Heart left ventricle (tissue), 16 donors: ENCODE measurements around the gene SEC14L3. TPM values are rescaled to one million over a fixed set of nuclear protein-coding genes. Genes with fewer than 3 reads are reported as not detected.

Experiments
- ATAC-seq, 4 donors: fragments of 200-7000 bp; cut with Tn5 transposase; one replicate each; pipeline ENCODE4 v1.9.1; 2020 to 2022; ENCODE audit warnings: moderate library complexity in 4 of 4, mild to moderate bottlenecking in 3 of 4, moderate number of reproducible peaks in 1 of 4
- DNase-seq, 5 donors: peaks; one replicate each; pipeline ENCODE4 v3.0.0-alpha.2; 2020
- H3K27ac ChIP-seq, 12 donors: fragments of 200-600 bp; sonication (generic) in 4 of 12; one replicate each; pipeline versions ENCODE4 v1.5.0 to v1.8.0; 2016 to 2022; ENCODE audit warnings: mild to moderate bottlenecking in 2 of 12
- H3K27me3 ChIP-seq, 9 donors: fragments of 200-600 bp; sonication (generic) in 2 of 9; one replicate each; pipeline versions ENCODE4 v1.5.1 to v1.8.0; 2016 to 2022; ENCODE audit warnings: mild to moderate bottlenecking in 3 of 9
- H3K36me3 ChIP-seq, 9 donors: fragments of 200-600 bp; sonication (generic) in 2 of 9; one replicate each; pipeline versions ENCODE4 v1.5.0 to v1.8.0; 2018 to 2022; ENCODE audit warnings: mild to moderate bottlenecking in 2 of 9
- H3K4me1 ChIP-seq, 12 donors: fragments of 200-600 bp; sonication (generic) in 4 of 12; one replicate each; pipeline versions ENCODE4 v1.5.0 to v1.8.0; 2016 to 2022; ENCODE audit warnings: mild to moderate bottlenecking in 3 of 12
- H3K4me3 ChIP-seq, 12 donors: fragments of 200-600 bp; sonication (generic) in 4 of 12; one replicate each; pipeline versions ENCODE4 v1.5.0 to v1.8.0; 2017 to 2022; ENCODE audit warnings: mild to moderate bottlenecking in 9 of 12, moderate library complexity in 4 of 12
- H3K9me3 ChIP-seq, 12 donors: fragments of 200-600 bp; sonication (generic) in 4 of 12; one replicate each; pipeline versions ENCODE4 v1.5.0 to v1.8.0; 2016 to 2022; ENCODE audit warnings: mild to moderate bottlenecking in 1 of 12
- CTCF ChIP-seq, 12 donors: fragments of 200-600 bp; sonication (generic) in 4 of 12; IDR thresholded peaks; one replicate each; pipeline versions ENCODE4 v1.5.0 to v1.8.0; 2018 to 2022; ENCODE audit warnings: antibody characterized with exemption in 12 of 12, mild to moderate bottlenecking in 5 of 12
- POLR2A ChIP-seq, 2 donors: fragments of 450-650 bp; IDR thresholded peaks; one replicate each; pipeline ENCODE4 v1.6.1; 2017; ENCODE audit warnings: antibody characterized with exemption in 2 of 2, mild to moderate bottlenecking in 2 of 2, moderate library complexity in 2 of 2
- WGBS, 4 donors: extraction: QIAGEN DNeasy Blood & Tissue Kit in 2 of 4; methylation state at CpG; one replicate each; pipeline versions ENCODE4 v1.1.5 to v1.1.7; 2013 to 2018; 5-methylcytosine and 5-hydroxymethylcytosine counted together
- intact Hi-C, 10 donors: fragments of 100-400 bp; cut with DNase I; formaldehyde crosslinking; loops; one replicate each; pipeline versions ENCODE4 v1.11.1 to v1.14.2; 2022
- polyA plus RNA-seq, 2 donors: library from polyadenylated mRNA; stranded (reverse); fragments of 200-250 nt; gene quantifications; one replicate each; pipeline ENCODE4 v1.2.3, GENCODE V29; 2013
- total RNA-seq, 9 donors: library from RNA; depleted of rRNA in 2 of 9; stranded (reverse); fragments of >200 nt in 2 of 9; fragmentation: NEBNext Ultra II Directional in 3 of 9; extraction: Animal tissue kit (Norgen Biotek cat#: 25700) in 3 of 9; gene quantifications; one replicate each; pipeline versions ENCODE4 v1.1.0 to v1.2.4, GENCODE V29; 2016 to 2023
- donor health status: ischemic (EF 13 %, LVEDD 7.1; RV severe dilation, severe dysfunction).
- donor health status: healthy with polysubstance abuse.
- donor health status: DM: no; HTN: yes; CAD: no.
- donor health status: DM: no; HTN: no; CAD: no.
- donor health status: ischemic (EF 25% LVEDD 6.9; RV normal size, moderate dysfunction).
- donor health status: ischemic (EF 25% LVEDD 5.7; RV mildly dilated, moderate dysfunction).
- donor health status: healthy.
- donor health status: DM: yes; HTN: yes; CAD: no.
- donor health status: ischemic (EF 35%, LVEDD 5.7; RV mildly dilated, moderate dysfunction).
- donor health status: nonischemic (EF 11% LVEDD 7.7; RV severe dilation, severe dysfunction).
- donor health status: DM: yes; HTN: yes; CAD: no.
- donor health status: PGD.
- donor health status: ischemic (EF 29% LVEDD 5.4; RV normal size, mild dysfunction).
- donor health status: nonischemic (EF 23%, LVEDD 6.1; RV moderate dilation, normal function).

SEC14L3 gene
- total and polyA plus RNA-seq, 11 donors: not detected

- TF ChIP-seq POLR2A (IDR thresholded peaks at IDR 0.05): no peak
- TF ChIP-seq CTCF (IDR thresholded peaks at IDR 0.05): no peak
- Histone ChIP-seq H3K27me3 (peaks cover 0 to 22% (median 0%) of the 10 kb centered on the region in 9 donors), H3K4me1 (peaks cover 0 to 12% (median 0%) of the 10 kb centered on the region in 12 donors), H3K36me3 (no peaks in the 10 kb centered on the region), H3K9me3 (peaks cover 0 to 3% (median 0%) of the 10 kb centered on the region in 12 donors), H3K4me3 (no peak overlapping the region), H3K27ac (no peak overlapping the region)
- DNase-seq: no peak
- ATAC-seq: no peak
- 82 to 89% (median 86%) methylated on average over 9 to 11 of the region's 11 CpGs for WGBS, 4 donors
- intact Hi-C loops: loop anchor here in 2 of 10 donors (10.0 kb wide), 1 partner anchor 315 kb away; no protein-coding TSS in a partner anchor
Observed at GRCh38 chr22:30439836-30440235, 32.0 kb downstream of the SEC14L3 start.

GRCh38 chr22:30439226-30439625 is 32.6 kb downstream of the SEC14L3 start:
- no peaks in the 10 kb centered on the region for H3K36me3 ChIP-seq
- no peak overlapping the region for H3K27ac ChIP-seq
- intact Hi-C loops: no loop called here
- H3K9me3 ChIP-seq: peaks cover 0 to 3% (median 0%) of the 10 kb centered on the region in 12 donors
- peaks cover 0 to 12% (median 0%) of the 10 kb centered on the region in 12 donors for H3K4me1 ChIP-seq
- H3K27me3 ChIP-seq: peaks cover 0 to 22% (median 0%) of the 10 kb centered on the region in 9 donors
- ATAC-seq: no peak
- TF ChIP-seq POLR2A (IDR thresholded peaks at IDR 0.05) (no peak), CTCF (IDR thresholded peaks at IDR 0.05) (no peak)
- no peak overlapping the region for H3K4me3 ChIP-seq
- WGBS, 4 donors: 83 to 94% (median 88%) methylated on average over 4 of the region's 4 CpGs
- no peak for DNase-seq

GRCh38 chr22:30438559-30438958 is 33.3 kb downstream of the SEC14L3 start:
- intact Hi-C loops: no loop called here
- peaks cover 0 to 18% (median 0%) of the 10 kb centered on the region in 9 donors for H3K27me3 ChIP-seq
- H3K36me3 ChIP-seq: no peaks in the 10 kb centered on the region
- no peak for TF ChIP-seq CTCF (IDR thresholded peaks at IDR 0.05)
- no peak for TF ChIP-seq POLR2A (IDR thresholded peaks at IDR 0.05)
- ATAC-seq: no peak
- no peak for DNase-seq
- 73 to 82% (median 79%) methylated on average over 3 of the region's 3 CpGs for WGBS, 4 donors
- H3K9me3 ChIP-seq: peaks cover 0 to 3% (median 0%) of the 10 kb centered on the region in 12 donors
- H3K4me1 ChIP-seq: peaks cover 0 to 12% (median 0%) of the 10 kb centered on the region in 12 donors
- H3K27ac ChIP-seq: no peak overlapping the region
- no peak overlapping the region for H3K4me3 ChIP-seq

- Histone ChIP-seq H3K27me3 (peaks cover 0 to 15% (median 0%) of the 10 kb centered on the region in 9 donors), H3K4me3 (no peak overlapping the region), H3K4me1 (no peaks in the 10 kb centered on the region), H3K9me3 (peaks cover 0 to 3% (median 0%) of the 10 kb centered on the region in 12 donors), H3K27ac (peak overlapping the region in 10 of 12 donors; percentile 22 to 85 (median 58)), H3K36me3 (no peaks in the 10 kb centered on the region)
- 71 to 94% (median 90%) methylated on average over 2 of the region's 2 CpGs for whole genome bisulfite sequencing, 4 donors
- ATAC-seq (no peak), DNase-seq (no peak)
- intact Hi-C loops: no loop called here
- no peak for TF ChIP-seq POLR2A (IDR thresholded peaks at IDR 0.05)
- no peak for TF ChIP-seq CTCF (IDR thresholded peaks at IDR 0.05)
Observed at GRCh38 chr22:30436196-30436595, 35.6 kb downstream of the SEC14L3 start.
